Ovary (tissue), 3 donors: ENCODE results near the gene MAPK8IP3.

Source experiments
- EP300 ChIP-seq: sonication (generic); formaldehyde crosslinking; IDR thresholded peaks from one replicate; pipeline ENCODE4 v1.6.1; 2017; ENCODE audit warnings: antibody characterized with exemption
- POLR2A ChIP-seq: fragments of 450-650 bp; IDR thresholded peaks from one replicate; pipeline ENCODE4 v1.6.1; 2017; ENCODE audit warnings: antibody characterized with exemption, mild to moderate bottlenecking, moderate library complexity
- TF ChIP-seq, protein P1 (sequence below), 3 donors: fragments of 450-650 bp in 2 of 3; fragments of 200-600 bp in 1 of 3; IDR thresholded peaks; one replicate each; pipeline versions ENCODE4 v1.5.1 to v1.8.0; 2016 to 2022; ENCODE audit warnings: antibody characterized with exemption in 3 of 3, mild to moderate bottlenecking in 1 of 3
- donor health status: DM: no; HTN: no; CAD: no.

DNA sequence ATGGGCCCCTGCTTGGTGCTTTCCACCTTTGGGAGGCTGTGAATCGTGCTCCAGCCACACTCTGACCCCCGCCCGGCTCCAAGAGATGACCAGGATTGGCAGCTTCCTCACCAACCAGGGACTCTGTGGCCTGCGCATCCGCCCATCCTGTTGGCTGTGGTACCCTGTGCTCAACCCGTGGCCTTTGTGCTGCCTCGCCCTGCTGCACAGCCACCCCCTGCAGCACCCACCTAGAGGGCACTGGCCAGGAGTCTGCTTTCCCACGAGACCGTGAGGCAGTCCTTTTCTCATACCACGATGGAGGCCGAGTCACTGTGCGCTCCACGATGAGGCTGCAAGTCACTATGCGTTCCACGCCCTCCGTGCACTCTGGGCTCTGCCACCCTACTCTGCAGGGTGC, 46.0 kb downstream of the MAPK8IP3 start:
- TF ChIP-seq, protein P1, sequence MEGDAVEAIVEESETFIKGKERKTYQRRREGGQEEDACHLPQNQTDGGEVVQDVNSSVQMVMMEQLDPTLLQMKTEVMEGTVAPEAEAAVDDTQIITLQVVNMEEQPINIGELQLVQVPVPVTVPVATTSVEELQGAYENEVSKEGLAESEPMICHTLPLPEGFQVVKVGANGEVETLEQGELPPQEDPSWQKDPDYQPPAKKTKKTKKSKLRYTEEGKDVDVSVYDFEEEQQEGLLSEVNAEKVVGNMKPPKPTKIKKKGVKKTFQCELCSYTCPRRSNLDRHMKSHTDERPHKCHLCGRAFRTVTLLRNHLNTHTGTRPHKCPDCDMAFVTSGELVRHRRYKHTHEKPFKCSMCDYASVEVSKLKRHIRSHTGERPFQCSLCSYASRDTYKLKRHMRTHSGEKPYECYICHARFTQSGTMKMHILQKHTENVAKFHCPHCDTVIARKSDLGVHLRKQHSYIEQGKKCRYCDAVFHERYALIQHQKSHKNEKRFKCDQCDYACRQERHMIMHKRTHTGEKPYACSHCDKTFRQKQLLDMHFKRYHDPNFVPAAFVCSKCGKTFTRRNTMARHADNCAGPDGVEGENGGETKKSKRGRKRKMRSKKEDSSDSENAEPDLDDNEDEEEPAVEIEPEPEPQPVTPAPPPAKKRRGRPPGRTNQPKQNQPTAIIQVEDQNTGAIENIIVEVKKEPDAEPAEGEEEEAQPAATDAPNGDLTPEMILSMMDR (IDR thresholded peaks at IDR 0.05) = no peak
- TF ChIP-seq POLR2A = no peak
- TF ChIP-seq EP300 = no peak
